Skeletal muscle cell (primary cell): ENCODE measurements around the gene CDH13.

Source experiments
- DNase-seq: peaks from one replicate; pipeline ENCODE4 v3.0.0-alpha.2; 2010; ENCODE audit warnings: low read depth
- H3K4me3 ChIP-seq: 2 replicates; pipeline ENCODE4 v1.5.1; 2011; ENCODE audit warnings: low read depth, mild to moderate bottlenecking, control low read depth, low read length, moderate library complexity

The CDH13 gene

GRCh38 chr16:82957212-82957611 lies 330.4 kb downstream of the CDH13 start:
- no peak for DNase-seq
- no peak overlapping the region for H3K4me3 ChIP-seq

GRCh38 chr16:82960918-82961317 lies 334.1 kb downstream of the CDH13 start:
- no peak overlapping the region for H3K4me3 ChIP-seq

GRCh38 chr16:82963653-82964052 lies 336.9 kb downstream of the CDH13 start:
- DNase-seq = no peak
- no peak overlapping the region for H3K4me3 ChIP-seq

More at GRCh38 chr16:82960918-82961317, 334.1 kb downstream of the CDH13 start:
- DNase-seq = no peak

- DNase-seq = no peak
- no peak overlapping the region for H3K4me3 ChIP-seq
These were observed 339.0 kb downstream of the CDH13 start for GRCh38 chr16:82965808-82966207.

GRCh38 chr16:82967424-82967823 lies 340.7 kb downstream of the CDH13 start:
- no peak for DNase-seq
- H3K4me3 ChIP-seq = no peak overlapping the region

- H3K4me3 ChIP-seq = no peak overlapping the region
- no peak for DNase-seq
These were observed 344.4 kb downstream of the CDH13 start for GRCh38 chr16:82971126-82971525.

- no peak for DNase-seq
These were observed 345.7 kb downstream of the CDH13 start for GRCh38 chr16:82972331-82972919.

GRCh38 chr16:82979406-82980111 lies 352.8 kb downstream of the CDH13 start:
- H3K4me3 ChIP-seq = no peak overlapping the region
- no peak for DNase-seq

More at GRCh38 chr16:82972331-82972919, 345.7 kb downstream of the CDH13 start:
- H3K4me3 ChIP-seq = no peak overlapping the region

- no peak overlapping the region for H3K4me3 ChIP-seq
- no peak for DNase-seq
These were observed 354.0 kb downstream of the CDH13 start for GRCh38 chr16:82980810-82981209.

GRCh38 chr16:82987767-82988166 lies 361.0 kb downstream of the CDH13 start:
- no peak for DNase-seq

GRCh38 chr16:82990155-82990554 lies 363.4 kb downstream of the CDH13 start:
- DNase-seq = peak; percentile 44
- H3K4me3 ChIP-seq = no peak overlapping the region

More at GRCh38 chr16:82987767-82988166, 361.0 kb downstream of the CDH13 start:
- H3K4me3 ChIP-seq = no peak overlapping the region

- no peak for DNase-seq
- no peak overlapping the region for H3K4me3 ChIP-seq
These were observed 364.6 kb downstream of the CDH13 start for GRCh38 chr16:82991410-82991809.

- no peak for DNase-seq
These were observed 365.4 kb downstream of the CDH13 start for GRCh38 chr16:82991966-82992675.

GRCh38 chr16:82992786-82993185 lies 366.0 kb downstream of the CDH13 start:
- H3K4me3 ChIP-seq = no peak overlapping the region
- no peak for DNase-seq

More at GRCh38 chr16:82991966-82992675, 365.4 kb downstream of the CDH13 start:
- H3K4me3 ChIP-seq = no peak overlapping the region

- no peak for DNase-seq
- no peak overlapping the region for H3K4me3 ChIP-seq
These were observed 366.6 kb downstream of the CDH13 start for GRCh38 chr16:82993415-82993814.

GRCh38 chr16:82993926-82994325 lies 367.2 kb downstream of the CDH13 start:
- no peak overlapping the region for H3K4me3 ChIP-seq
- DNase-seq = no peak

GRCh38 chr16:82995286-82995923 lies 368.6 kb downstream of the CDH13 start:
- H3K4me3 ChIP-seq = no peak overlapping the region
- DNase-seq = no peak

GRCh38 chr16:82995924-82996441 lies 369.2 kb downstream of the CDH13 start:
- peak; percentile 77 for DNase-seq
- H3K4me3 ChIP-seq = no peak overlapping the region

GRCh38 chr16:82996814-82997213 lies 370.0 kb downstream of the CDH13 start:
- no peak overlapping the region for H3K4me3 ChIP-seq

GRCh38 chr16:82999711-83000110 lies 372.9 kb downstream of the CDH13 start:
- no peak overlapping the region for H3K4me3 ChIP-seq
- DNase-seq = no peak

More at GRCh38 chr16:82996814-82997213, 370.0 kb downstream of the CDH13 start:
- DNase-seq = no peak
